Breast epithelium (tissue), 3 donors: ENCODE data around the gene CCDC6.
"Not testable (repeated sequence)": the region's sequence is repeated elsewhere in the genome, so short reads cannot be mapped to it uniquely, and the experiment has no call there.

Experiments
- POLR2A ChIP-seq: fragments of 450-650 bp; IDR thresholded peaks from one replicate; pipeline ENCODE4 v1.6.1; 2016; ENCODE audit warnings: antibody characterized with exemption, mild to moderate bottlenecking, moderate library complexity
- POLR2AphosphoS5 ChIP-seq, 3 donors: sonication (generic); formaldehyde crosslinking; IDR thresholded peaks; one replicate each; pipeline ENCODE4 v1.6.1; 2017; ENCODE audit warnings: antibody characterized with exemption in 3 of 3
- TF ChIP-seq, protein P1 (sequence below), 3 donors: fragments of 450-650 bp; IDR thresholded peaks; one replicate each; pipeline ENCODE4 v1.5.1; 2016 to 2017; ENCODE audit warnings: antibody characterized with exemption in 3 of 3, mild to moderate bottlenecking in 3 of 3, moderate library complexity in 3 of 3

DNA sequence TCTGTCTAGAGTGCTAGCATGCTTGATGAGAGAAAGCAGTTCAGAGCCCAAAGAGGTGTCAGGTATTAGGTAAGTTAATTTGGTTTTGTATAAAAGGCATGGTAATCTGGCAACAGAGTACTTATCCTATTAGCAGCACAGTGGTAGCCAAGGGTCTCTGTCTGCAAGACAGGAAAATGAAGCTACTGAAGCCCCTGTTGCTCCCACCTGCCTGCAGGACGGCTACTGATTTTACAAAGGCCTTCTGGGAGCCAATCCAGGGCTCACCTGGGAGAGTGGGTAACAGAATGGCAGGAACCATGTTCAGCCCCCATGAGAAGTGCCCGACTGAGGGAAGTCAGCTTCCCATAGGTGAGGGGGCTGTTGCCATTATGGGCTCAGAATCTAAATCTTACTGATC, 116.3 kb downstream of the CCDC6 start:
- not testable (repeated sequence) for TF ChIP-seq POLR2A; POLR2AphosphoS5 (IDR thresholded peaks at IDR 0.05)
- TF ChIP-seq, protein P1, sequence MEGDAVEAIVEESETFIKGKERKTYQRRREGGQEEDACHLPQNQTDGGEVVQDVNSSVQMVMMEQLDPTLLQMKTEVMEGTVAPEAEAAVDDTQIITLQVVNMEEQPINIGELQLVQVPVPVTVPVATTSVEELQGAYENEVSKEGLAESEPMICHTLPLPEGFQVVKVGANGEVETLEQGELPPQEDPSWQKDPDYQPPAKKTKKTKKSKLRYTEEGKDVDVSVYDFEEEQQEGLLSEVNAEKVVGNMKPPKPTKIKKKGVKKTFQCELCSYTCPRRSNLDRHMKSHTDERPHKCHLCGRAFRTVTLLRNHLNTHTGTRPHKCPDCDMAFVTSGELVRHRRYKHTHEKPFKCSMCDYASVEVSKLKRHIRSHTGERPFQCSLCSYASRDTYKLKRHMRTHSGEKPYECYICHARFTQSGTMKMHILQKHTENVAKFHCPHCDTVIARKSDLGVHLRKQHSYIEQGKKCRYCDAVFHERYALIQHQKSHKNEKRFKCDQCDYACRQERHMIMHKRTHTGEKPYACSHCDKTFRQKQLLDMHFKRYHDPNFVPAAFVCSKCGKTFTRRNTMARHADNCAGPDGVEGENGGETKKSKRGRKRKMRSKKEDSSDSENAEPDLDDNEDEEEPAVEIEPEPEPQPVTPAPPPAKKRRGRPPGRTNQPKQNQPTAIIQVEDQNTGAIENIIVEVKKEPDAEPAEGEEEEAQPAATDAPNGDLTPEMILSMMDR (IDR thresholded peaks at IDR 0.05): not testable (repeated sequence)
